GM10248 (cell line): ENCODE measurements around the gene FBXL14.

Experiments
- CTCF ChIA-PET: fragments of 300-600 bp; sonication (Branson Sonifier 250); formaldehyde crosslinking; extraction: SDS; loops from one replicate; lab custom pipeline; 2021; ENCODE audit warnings: antibody characterized with exemption; lab: Yijun Ruan, JAX
- POLR2A ChIA-PET: fragments of 350-650 bp; sonication (Branson Sonifier 250); formaldehyde crosslinking; extraction: SDS; loops from one replicate; lab custom pipeline; 2020; ENCODE audit warnings: antibody characterized with exemption; lab: Yijun Ruan, JAX
- DNase-seq: peaks from one replicate; pipeline ENCODE4 v3.0.0; 2012; ENCODE audit errors: extremely low spot score
- CTCF ChIP-seq: IDR thresholded peaks from 2 replicates; pipeline ENCODE4 v1.5.1; 2012; ENCODE audit warnings: mild to moderate bottlenecking, low read depth; ENCODE audit errors: extremely low read depth, missing control alignments, control extremely low read depth

FBXL14 gene

GRCh38 chr12:1595690-1596347, 1.4 kb upstream of the FBXL14 start:
- ChIA-PET POLR2A (no interaction called here), CTCF (interaction anchor here (3.8 kb wide), 1 partner anchor 10 kb away, joined by 15 read pairs; no protein-coding TSS in a partner anchor)
- no peak for TF ChIP-seq CTCF
- no peak for DNase-seq

- CTCF ChIA-PET = interaction anchor here (1.0 to 3.8 kb wide), 2 partner anchors 11 to 477 kb away, joined by 4 to 15 read pairs; no protein-coding TSS in a partner anchor
- POLR2A ChIA-PET = no interaction called here
- DNase-seq = no peak
- TF ChIP-seq CTCF = no peak
Observed at GRCh38 chr12:1595026-1595561, 713 bp upstream of the FBXL14 start.

- no peak for DNase-seq
- CTCF ChIA-PET = interaction anchor here (0.8 to 3.8 kb wide), 7 partner anchors 10 to 476 kb away, joined by 3 to 29 read pairs (median 6); no protein-coding TSS in a partner anchor
- POLR2A ChIA-PET = no interaction called here
- no peak for TF ChIP-seq CTCF
Observed at GRCh38 chr12:1594006-1594260, 448 bp downstream of the FBXL14 start.

- no peak for TF ChIP-seq CTCF
- ChIA-PET CTCF (interaction anchor here (0.8 to 3.8 kb wide), 12 partner anchors 8 to 1017 kb away, joined by 3 to 29 read pairs (median 4); partner anchors contain the start of gene RAD52), POLR2A (interaction anchor here (1.3 kb wide), 2 partner anchors 10 to 12 kb away, joined by 4 to 6 read pairs; no protein-coding TSS in a partner anchor)
- DNase-seq = no peak
Observed at GRCh38 chr12:1593174-1594005, 991 bp downstream of the FBXL14 start.

GRCh38 chr12:1592444-1593173, 1.8 kb downstream of the FBXL14 start:
- ChIA-PET CTCF (interaction anchor here (1.2 to 3.8 kb wide), 10 partner anchors 9 to 1016 kb away, joined by 3 to 29 read pairs (median 5); partner anchors contain the start of gene RAD52), POLR2A (interaction anchor here (1.3 kb wide), 2 partner anchors 9 to 13 kb away, joined by 4 to 6 read pairs; no protein-coding TSS in a partner anchor)
- peak; percentile 55 for DNase-seq
- no peak for TF ChIP-seq CTCF
